HCT116 (cell line): ENCODE measurements around the gene STAT6. TPM values are rescaled to one million over a fixed set of nuclear protein-coding genes. Genes with fewer than 3 reads are reported as not detected.

ENCODE experiments used
- ATAC-seq: fragments of 200-7000 bp; cut with Tn5 transposase; 2 replicates; pipeline ENCODE4 v1.9.1; 2020; ENCODE audit warnings: mild to moderate bottlenecking, moderate library complexity
- BruUV-seq: library from RNA; stranded (reverse); fragments of 400-500 nt; replicated peaks from 2 replicates; lab custom pipeline; 2021; lab: Mats Ljungman, UMichigan
- CTCF ChIA-PET: fragments of 300-600 bp; sonication (Branson Sonifier 250); formaldehyde crosslinking; loops from one replicate; lab custom pipeline; 2021; ENCODE audit warnings: antibody characterized with exemption; lab: Charles Lee
- POLR2A ChIA-PET: fragments of 300-600, 350-600 bp; sonication (Branson Sonifier 250); formaldehyde crosslinking; loops from one replicate; lab custom pipeline; 2021; ENCODE audit warnings: antibody characterized with exemption; lab: Charles Lee
- RAD21 ChIA-PET, 2 experiments: fragments of 300-600 bp; sonication (Branson Sonifier 250); formaldehyde crosslinking; loops; one replicate each; lab custom pipeline; 2023; ENCODE audit warnings: low total read pairs in 2 of 2; ENCODE audit not compliant: uncharacterized antibody in 2 of 2, unreplicated experiment in 2 of 2, low non-redundant PET in 1 of 2; lab: Charles Lee
- DNase-seq: peaks from one replicate; pipeline ENCODE4 v3.0.0-alpha.2; 2010; ENCODE audit warnings: low read depth, low spot score
- H2AFZ ChIP-seq: fragments of 200-600 bp; shearing (Covaris generic), sonication (generic); 2 replicates; pipeline ENCODE4 v1.6.1; 2017; ENCODE audit warnings: low read depth, mixed run types, mixed read lengths, antibody characterized with exemption, low read length; ENCODE audit not compliant: poor library complexity, severe bottlenecking
- H3K27ac ChIP-seq: 2 replicates; pipeline ENCODE4 v1.5.1; 2012; ENCODE audit warnings: low read depth, low read length
- H3K27me3 ChIP-seq: fragments of 200-600 bp; sonication (generic); 2 replicates; pipeline ENCODE4 v1.6.1; 2016; ENCODE audit warnings: mixed run types, low read length, mixed read lengths; ENCODE audit not compliant: insufficient read depth
- H3K36me3 ChIP-seq, 2 experiments: fragments of 200-500 bp in 1 of 2; fragments of 200-600 bp in 1 of 2; sonication (Bioruptor generic) in 1 of 2; sonication (generic) in 1 of 2; 2 replicates each; pipeline versions ENCODE4 v1.5.1 to v1.6.1; 2014 to 2016; ENCODE audit warnings: low read length in 2 of 2, inconsistent platforms in 1 of 2, mixed read lengths in 1 of 2, mixed run types in 1 of 2; ENCODE audit not compliant: insufficient read depth in 2 of 2, control insufficient read depth in 1 of 2
- H3K4me1 ChIP-seq, 2 experiments: fragments of 200-600 bp in 1 of 2; sonication (generic) in 1 of 2; 2 replicates each; pipeline versions ENCODE4 v1.5.1 to v1.6.1; 2012 to 2017; ENCODE audit warnings: low read length in 2 of 2, inconsistent platforms in 1 of 2, mild to moderate bottlenecking in 1 of 2, mixed read lengths in 1 of 2, mixed run types in 1 of 2, moderate library complexity in 1 of 2; ENCODE audit not compliant: insufficient read depth in 2 of 2, control insufficient read depth in 1 of 2
- H3K4me2 ChIP-seq: fragments of 200-600 bp; sonication (generic); 2 replicates; pipeline ENCODE4 v1.6.1; 2017; ENCODE audit warnings: mixed run types, low read length, mixed read lengths
- H3K4me3 ChIP-seq, 2 experiments: fragments of 200-600 bp in 1 of 2; sonication (generic) in 1 of 2; replicated peaks in 1 of 2; 2 replicates each; pipeline ENCODE4 v1.5.1; 2011 to 2016; ENCODE audit warnings: low read length in 2 of 2, control low read depth in 1 of 2, low read depth in 1 of 2, mild to moderate bottlenecking in 1 of 2, mixed read lengths in 1 of 2, mixed run types in 1 of 2
- H3K79me2 ChIP-seq: fragments of 200-600 bp; sonication (generic); 2 replicates; pipeline ENCODE4 v1.6.1; 2017; ENCODE audit warnings: mild to moderate bottlenecking, mixed run types, low read length, moderate library complexity, mixed read lengths; ENCODE audit not compliant: insufficient read depth
- H3K9ac ChIP-seq: fragments of 200-600 bp; sonication (generic); 2 replicates; pipeline ENCODE4 v1.6.1; 2016; ENCODE audit warnings: low read length, mixed read lengths
- H3K9me2 ChIP-seq: fragments of 200-600 bp; sonication (generic), shearing (Covaris generic); 2 replicates; pipeline ENCODE4 v1.6.1; 2017; ENCODE audit warnings: mixed run types, mild to moderate bottlenecking, moderate library complexity; ENCODE audit not compliant: insufficient read depth
- H3K9me3 ChIP-seq, 2 experiments: fragments of 200-500 bp in 1 of 2; fragments of 200-600 bp in 1 of 2; sonication (Bioruptor generic) in 1 of 2; sonication (generic) in 1 of 2; 2 replicates each; pipeline ENCODE4 v1.6.1; 2014 to 2017; ENCODE audit warnings: low read length in 2 of 2, mixed read lengths in 2 of 2, inconsistent platforms in 1 of 2, low read depth in 1 of 2, mild to moderate bottlenecking in 1 of 2, mixed run types in 1 of 2, moderate library complexity in 1 of 2; ENCODE audit not compliant: control insufficient read depth in 1 of 2, insufficient read depth in 1 of 2
- H4K20me1 ChIP-seq: fragments of 200-600 bp; sonication (generic), shearing (Covaris generic); 2 replicates; pipeline ENCODE4 v1.6.1; 2017; ENCODE audit warnings: mixed run types, mild to moderate bottlenecking, moderate library complexity; ENCODE audit not compliant: insufficient read depth
- ATF3 ChIP-seq: IDR thresholded peaks from 2 replicates; pipeline ENCODE4 v1.6.1; 2012
- CTCF ChIP-seq, 3 experiments: fragments of 200-600 bp in 1 of 3; sonication (generic) in 1 of 3; IDR thresholded peaks in 2 of 3; conservative IDR thresholded peaks in 1 of 3; 2 replicates each; pipeline ENCODE4 v1.5.1; 2012 to 2017; ENCODE audit warnings: low read depth in 2 of 3, low read length in 2 of 3, antibody characterized with exemption in 1 of 3, borderline replicate concordance in 1 of 3, control low read depth in 1 of 3, mild to moderate bottlenecking in 1 of 3, mixed read lengths in 1 of 3, mixed run types in 1 of 3, moderate library complexity in 1 of 3; ENCODE audit not compliant: insufficient read depth in 1 of 3
- EGR1 ChIP-seq: IDR thresholded peaks from 2 replicates; pipeline ENCODE4 v1.6.1; 2012; ENCODE audit warnings: low read depth
- ELF1 ChIP-seq: IDR thresholded peaks from 2 replicates; pipeline ENCODE4 v1.6.1; 2012; ENCODE audit warnings: low read depth, borderline replicate concordance
- EZH2 ChIP-seq: fragments of 200-600 bp; sonication (generic); IDR thresholded peaks from 2 replicates; pipeline ENCODE4 v1.6.1; 2017; ENCODE audit warnings: antibody characterized with exemption, mixed run types
- FOSL1 ChIP-seq: IDR thresholded peaks from 2 replicates; pipeline ENCODE4 v1.6.1; 2012; ENCODE audit warnings: low read depth
- POLR2A ChIP-seq: IDR thresholded peaks from 2 replicates; pipeline ENCODE4 v1.7.0; 2011; ENCODE audit warnings: borderline replicate concordance; ENCODE audit not compliant: insufficient read depth, insufficient read length; ENCODE audit errors: extremely low read depth
- RAD21 ChIP-seq: IDR thresholded peaks from 2 replicates; pipeline ENCODE4 v1.6.1; 2012; ENCODE audit warnings: low read depth, mild to moderate bottlenecking
- SIN3A ChIP-seq: IDR thresholded peaks from 2 replicates; pipeline ENCODE4 v1.6.1; 2012; ENCODE audit warnings: low read depth
- SP1 ChIP-seq: IDR thresholded peaks from 2 replicates; pipeline ENCODE4 v1.6.1; 2012; ENCODE audit warnings: low read depth
- SRF ChIP-seq: IDR thresholded peaks from 2 replicates; pipeline ENCODE4 v1.6.1; 2012; ENCODE audit warnings: low read depth
- ZBTB33 ChIP-seq: IDR thresholded peaks from 2 replicates; pipeline ENCODE4 v1.6.1; 2011; ENCODE audit warnings: mild to moderate bottlenecking, low read length, moderate library complexity; ENCODE audit not compliant: insufficient replicate concordance; ENCODE audit errors: extremely low read depth
- ZFX ChIP-seq: fragments of 450-650 bp; IDR thresholded peaks from 2 replicates; pipeline ENCODE4 v1.6.1; 2017
- ZNF274 ChIP-seq: fragments of 200-500 bp; sonication (Bioruptor generic); IDR thresholded peaks from 2 replicates; pipeline ENCODE4 v1.6.1; 2014; ENCODE audit warnings: mild to moderate bottlenecking, low read depth, low read length, inconsistent platforms
- intact Hi-C: fragments of 100-400 bp; cut with micrococcal nuclease; formaldehyde crosslinking; loops from 2 replicates; pipeline ENCODE4 v1.10.0; 2022
- total RNA-seq: library from RNA; stranded (reverse); gene quantifications from one replicate; pipeline ENCODE4 v1.2.1, GENCODE V29; 2021; ENCODE audit not compliant: unreplicated experiment

Gene STAT6
- total RNA-seq, 1 experiment from 2014 or later, result 78.5 TPM

- CTCF ChIA-PET, result no interaction called here
- ATAC-seq (no peak), DNase-seq (no peak)
- Histone ChIP-seq H3K4me1 (no peaks in the 10 kb centered on the region), H3K9me2 (no peaks in the 10 kb centered on the region), H4K20me1 (no peaks in the 10 kb centered on the region), H3K36me3 (peaks cover 0 to 2% of the 10 kb centered on the region in 2 experiments; a peak in 1 of 4 replicates), H3K27me3 (no peaks in the 10 kb centered on the region), H2AFZ (no peak overlapping the region), H3K27ac (no peak overlapping the region), H3K4me3 (no peak overlapping the region), H3K79me2 (no peaks in the 10 kb centered on the region), H3K9ac (no peak overlapping the region), H3K4me2 (no peak overlapping the region), H3K9me3 (no peaks in the 10 kb centered on the region)
- no TSS peak for BruUV-seq
- intact Hi-C loops, result no loop called here
- RAD21 ChIA-PET, result no interaction called here
- POLR2A ChIA-PET, result no interaction called here
- TF ChIP-seq SIN3A, result no peak
- TF ChIP-seq RAD21, result no peak
- TF ChIP-seq FOSL1, result no peak
- no peak for TF ChIP-seq SRF
- no peak for TF ChIP-seq CTCF (IDR thresholded peaks at IDR 0.05 in 2 of 3, conservative IDR thresholded peaks at IDR 0.05 in 1 of 3; ENCODE audit: borderline replicate concordance in 1 of 3, insufficient read depth in 1 of 3, low read depth in 2 of 3, low read length in 2 of 3)
- no peak for TF ChIP-seq ZNF274
- TF ChIP-seq SP1, result no peak
- no peak for TF ChIP-seq ATF3
- no peak for TF ChIP-seq POLR2A
- TF ChIP-seq ZFX, result no peak
- no peak for TF ChIP-seq ELF1
- TF ChIP-seq EGR1, result no peak
- TF ChIP-seq ZBTB33, result no peak
- no peak for TF ChIP-seq EZH2
These were observed 40.8 kb upstream of the STAT6 start for GRCh38 chr12:57151741-57152630.
